ENCODE measurements around the gene TRPM6. TPM values are rescaled to one million over a fixed set of nuclear protein-coding genes. Genes with fewer than 3 reads are reported as not detected.
"Not testable (repeated sequence)": the region's sequence is repeated elsewhere in the genome, so short reads cannot be mapped to it uniquely, and the experiment has no call there.

Gene TRPM6
- total RNA-seq, 1 experiment from 2014 or later, result 0.24 TPM

DNA sequence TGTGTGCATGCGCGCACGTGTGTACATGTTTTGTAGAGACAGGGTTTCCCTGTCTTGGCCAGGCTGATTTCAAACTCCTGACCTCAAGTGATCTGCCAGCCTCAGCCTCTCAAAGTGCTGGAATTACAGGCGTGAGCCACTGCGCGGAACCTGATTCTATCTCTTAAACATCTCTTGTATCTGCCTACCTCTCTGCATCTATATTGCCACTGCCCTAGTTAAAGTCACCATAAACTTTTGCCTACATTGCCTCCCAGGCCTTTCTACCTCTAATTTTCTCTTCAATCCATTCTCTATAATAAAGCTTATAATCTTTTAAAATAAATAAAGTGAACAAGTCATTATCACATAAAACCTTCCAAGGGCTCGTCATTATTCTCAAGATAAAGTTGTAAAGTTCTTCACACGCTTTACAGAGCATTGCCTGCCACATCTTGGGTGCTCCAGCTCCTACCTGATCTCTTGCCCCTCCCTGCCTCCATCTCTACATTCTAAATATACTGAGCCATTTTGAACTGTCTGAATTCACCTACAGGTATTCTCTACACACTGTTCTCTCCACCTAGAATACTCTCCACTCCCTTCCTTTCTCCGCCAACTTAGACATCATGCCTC, 15.0 kb downstream of the TRPM6 start:
- no peak for DNase-seq
- no peak overlapping the region for H3K4me3 ChIP-seq (ENCODE audit: insufficient read depth, low read depth, low read length)
- H3K27me3 ChIP-seq (ENCODE audit: control insufficient read depth, insufficient read depth, low read length), result no peaks in the 10 kb centered on the region
- H3K36me3 ChIP-seq (replicated peaks; ENCODE audit: control insufficient read depth, insufficient read depth, low read length), result no peaks in the 10 kb centered on the region

DNA sequence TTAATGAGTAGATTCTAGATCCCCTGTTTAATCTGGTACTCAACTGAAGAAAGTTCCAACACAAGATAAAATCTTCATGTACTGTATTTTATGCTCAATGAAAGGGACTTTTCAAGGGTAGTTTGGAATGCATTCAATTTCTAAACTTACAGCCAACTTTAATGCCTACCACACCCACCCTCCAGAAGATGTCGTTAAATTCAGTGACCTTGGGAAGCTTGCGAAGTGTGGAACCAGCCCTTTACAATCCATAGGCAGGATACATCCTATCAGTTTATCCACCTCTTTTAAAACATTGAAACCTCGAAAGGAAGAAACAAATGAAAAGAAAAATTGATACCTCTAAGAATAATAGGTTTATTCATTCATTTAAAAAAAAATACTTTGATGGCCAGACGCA, 20.2 kb downstream of the TRPM6 start:
- no peak overlapping the region for H3K4me3 ChIP-seq (ENCODE audit: insufficient read depth, low read depth, low read length)
- H3K27me3 ChIP-seq (ENCODE audit: control insufficient read depth, insufficient read depth, low read length), result no peaks in the 10 kb centered on the region
- H3K36me3 ChIP-seq (replicated peaks; ENCODE audit: control insufficient read depth, insufficient read depth, low read length), result no peaks in the 10 kb centered on the region
- DNase-seq, result no peak

DNA sequence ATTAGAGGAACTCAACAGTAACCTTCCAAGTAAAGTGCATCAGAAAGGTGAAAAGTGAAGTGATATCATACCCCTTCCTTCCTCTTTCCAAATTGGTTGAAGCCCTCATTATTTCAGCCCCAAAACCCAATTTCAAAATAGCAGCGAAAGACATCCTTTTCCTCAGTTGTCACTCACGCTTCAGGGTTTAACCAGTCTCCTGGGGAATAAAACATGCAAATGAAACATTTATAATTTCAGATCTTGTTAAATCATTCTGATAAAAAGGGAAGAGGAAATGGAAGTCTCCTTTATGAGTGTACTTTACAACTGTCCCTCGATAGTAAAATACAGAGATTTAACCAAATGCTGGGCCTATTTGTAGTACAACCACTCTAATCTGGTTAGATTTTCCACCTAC, 22.5 kb downstream of the TRPM6 start:
- no peak for DNase-seq
- Histone ChIP-seq H3K4me3 (ENCODE audit: insufficient read depth, low read depth, low read length) (no peak overlapping the region), H3K27me3 (ENCODE audit: control insufficient read depth, insufficient read depth, low read length) (no peaks in the 10 kb centered on the region), H3K36me3 (replicated peaks; ENCODE audit: control insufficient read depth, insufficient read depth, low read length) (no peaks in the 10 kb centered on the region)

DNA sequence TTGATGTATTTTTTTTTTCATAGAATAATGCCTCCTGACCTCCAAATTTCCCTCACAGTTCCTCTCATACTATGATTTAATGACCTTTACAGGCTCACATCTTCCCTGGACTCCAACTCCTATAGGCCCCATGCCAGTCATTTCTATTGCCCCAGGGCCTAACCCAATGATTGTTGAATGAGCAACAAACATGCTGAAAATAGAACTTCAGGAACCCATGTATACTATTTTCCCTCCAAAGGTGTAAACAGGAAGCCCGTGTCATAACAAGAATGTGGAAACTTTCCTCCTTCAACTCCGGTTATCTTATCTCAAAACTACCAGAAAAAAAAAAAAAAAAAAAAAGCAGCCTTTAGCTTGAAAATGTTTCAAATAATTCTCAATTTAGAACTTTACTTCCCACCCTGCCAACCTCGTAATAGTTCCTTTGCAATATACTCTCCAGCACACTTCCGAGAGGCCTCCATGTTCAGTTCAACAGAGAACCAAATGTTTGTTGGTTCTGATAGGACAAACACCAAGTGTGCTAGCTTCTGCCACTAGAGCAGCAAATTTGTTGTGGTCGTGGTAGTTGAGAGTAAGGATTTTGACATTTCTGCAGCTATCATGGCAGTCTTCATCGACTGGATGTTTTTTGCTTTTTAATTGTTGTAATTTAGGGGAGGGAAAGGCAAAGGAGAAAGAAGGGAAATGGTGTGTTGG, 25.8 kb downstream of the TRPM6 start:
- DNase-seq, result no peak
- Histone ChIP-seq H3K27me3 (ENCODE audit: control insufficient read depth, insufficient read depth, low read length) (no peaks in the 10 kb centered on the region), H3K4me3 (ENCODE audit: insufficient read depth, low read depth, low read length) (no peak overlapping the region), H3K36me3 (replicated peaks; ENCODE audit: control insufficient read depth, insufficient read depth, low read length) (no peaks in the 10 kb centered on the region)

DNA sequence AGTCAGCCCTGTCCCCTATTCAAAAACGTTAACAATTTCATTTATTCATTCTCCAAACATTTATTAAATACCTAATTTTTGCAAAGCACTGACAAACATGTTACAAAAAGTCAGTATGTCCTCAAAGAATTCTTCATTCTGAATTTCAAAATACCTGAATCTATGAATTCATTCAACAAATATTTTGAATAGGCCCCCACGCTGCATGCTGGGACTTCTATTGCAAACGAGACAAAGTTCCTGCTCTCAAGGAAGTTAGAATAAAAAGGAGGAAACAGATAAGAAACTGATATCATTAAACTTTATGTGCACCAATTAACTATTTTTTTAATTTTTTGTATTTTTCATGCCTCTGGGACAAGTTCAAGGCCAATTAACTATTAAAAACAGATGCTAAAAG, 26.6 kb downstream of the TRPM6 start:
- Histone ChIP-seq H3K4me3 (ENCODE audit: insufficient read depth, low read depth, low read length) (no peak overlapping the region), H3K36me3 (replicated peaks; ENCODE audit: control insufficient read depth, insufficient read depth, low read length) (no peaks in the 10 kb centered on the region), H3K27me3 (ENCODE audit: control insufficient read depth, insufficient read depth, low read length) (no peaks in the 10 kb centered on the region)
- DNase-seq, result no peak

DNA sequence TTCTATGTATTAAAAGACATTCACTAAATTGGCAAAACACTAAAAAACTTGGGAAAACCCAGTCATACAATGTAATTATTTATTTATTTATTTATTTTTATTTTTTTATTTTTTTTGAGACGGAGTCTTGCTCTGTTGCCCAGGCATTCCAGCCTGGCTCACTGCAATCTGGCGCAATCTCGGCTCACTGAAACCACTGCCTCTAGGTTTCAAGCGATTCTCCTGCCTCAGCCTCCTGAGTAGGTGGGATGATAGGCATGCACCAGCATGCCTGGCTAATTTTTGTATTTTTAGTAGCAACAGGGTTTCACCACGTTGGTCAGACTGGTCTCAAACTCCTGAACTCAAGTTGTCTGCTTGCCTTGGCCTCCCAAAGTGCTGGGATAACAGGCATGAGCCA, 27.5 kb downstream of the TRPM6 start:
- not testable (repeated sequence) for H3K36me3 ChIP-seq (replicated peaks; ENCODE audit: control insufficient read depth, insufficient read depth, low read length); H3K27me3 ChIP-seq (ENCODE audit: control insufficient read depth, insufficient read depth, low read length); DNase-seq; H3K4me3 ChIP-seq (ENCODE audit: insufficient read depth, low read depth, low read length)

GRCh38 chr9:74859786-74860185, 27.9 kb downstream of the TRPM6 start:
- Histone ChIP-seq H3K27me3 (ENCODE audit: control insufficient read depth, insufficient read depth, low read length) (no peaks in the 10 kb centered on the region), H3K4me3 (ENCODE audit: insufficient read depth, low read depth, low read length) (no peak overlapping the region), H3K36me3 (replicated peaks; ENCODE audit: control insufficient read depth, insufficient read depth, low read length) (no peaks in the 10 kb centered on the region)
- no peak for DNase-seq

DNA sequence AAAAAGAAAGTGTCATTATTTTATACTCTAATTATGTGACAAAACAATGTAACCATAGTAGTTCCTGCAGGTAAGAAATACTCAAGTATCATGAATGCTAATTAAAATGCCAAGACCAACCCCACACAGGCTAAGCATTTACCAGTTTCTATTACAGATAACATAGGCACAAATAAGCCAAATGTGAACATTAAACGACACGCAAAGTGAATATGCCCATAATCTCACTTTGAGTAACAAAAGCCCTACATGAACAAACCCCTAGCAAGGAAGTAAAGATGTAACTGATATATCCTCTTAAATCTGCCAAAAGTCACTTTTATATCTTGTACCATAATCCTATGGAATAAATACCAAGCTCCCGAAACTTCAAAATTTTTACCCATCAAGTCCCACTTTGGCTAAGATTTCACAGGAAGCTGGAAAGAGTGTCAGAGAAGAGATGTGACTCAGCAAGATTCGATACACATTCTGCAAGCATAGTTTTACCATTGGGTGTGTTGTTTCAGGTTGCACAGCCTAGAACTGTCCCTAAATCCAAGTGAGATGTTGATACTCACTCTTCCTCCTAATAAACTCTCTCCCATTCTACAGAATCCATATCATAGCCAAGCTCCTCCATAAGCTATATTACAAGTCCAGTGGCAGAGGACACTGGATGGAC, 28.8 kb downstream of the TRPM6 start:
- Histone ChIP-seq H3K4me3 (ENCODE audit: insufficient read depth, low read depth, low read length) (no peak overlapping the region), H3K27me3 (ENCODE audit: control insufficient read depth, insufficient read depth, low read length) (no peaks in the 10 kb centered on the region)
- DNase-seq, result no peak

GRCh38 chr9:74856989-74857388, 30.7 kb downstream of the TRPM6 start:
- Histone ChIP-seq H3K27me3 (ENCODE audit: control insufficient read depth, insufficient read depth, low read length) (no peaks in the 10 kb centered on the region), H3K36me3 (replicated peaks; ENCODE audit: control insufficient read depth, insufficient read depth, low read length) (no peaks in the 10 kb centered on the region), H3K4me3 (ENCODE audit: insufficient read depth, low read depth, low read length) (no peak overlapping the region)
- DNase-seq, result no peak

More for the DNA sequence above, 28.8 kb downstream of the TRPM6 start:
- no peaks in the 10 kb centered on the region for H3K36me3 ChIP-seq (replicated peaks; ENCODE audit: control insufficient read depth, insufficient read depth, low read length)

GRCh38 chr9:74855072-74855471, 32.6 kb downstream of the TRPM6 start:
- Histone ChIP-seq H3K4me3 (ENCODE audit: insufficient read depth, low read depth, low read length) (no peak overlapping the region), H3K36me3 (replicated peaks; ENCODE audit: control insufficient read depth, insufficient read depth, low read length) (no peaks in the 10 kb centered on the region), H3K27me3 (ENCODE audit: control insufficient read depth, insufficient read depth, low read length) (no peaks in the 10 kb centered on the region)
- no peak for DNase-seq

- H3K27me3 ChIP-seq (ENCODE audit: control insufficient read depth, insufficient read depth, low read length); H3K4me3 ChIP-seq (ENCODE audit: insufficient read depth, low read depth, low read length); H3K36me3 ChIP-seq (replicated peaks; ENCODE audit: control insufficient read depth, insufficient read depth, low read length); DNase-seq: not testable (repeated sequence)
These were observed 34.7 kb downstream of the TRPM6 start for GRCh38 chr9:74853024-74853423.

GRCh38 chr9:74848153-74848525, 39.6 kb downstream of the TRPM6 start:
- H3K4me3 ChIP-seq (ENCODE audit: insufficient read depth, low read depth, low read length), result no peak overlapping the region
- H3K27me3 ChIP-seq (ENCODE audit: control insufficient read depth, insufficient read depth, low read length), result no peaks in the 10 kb centered on the region
- H3K36me3 ChIP-seq (replicated peaks; ENCODE audit: control insufficient read depth, insufficient read depth, low read length), result no peaks in the 10 kb centered on the region
- DNase-seq, result no peak

GRCh38 chr9:74847478-74848152, 40.1 kb downstream of the TRPM6 start:
- Histone ChIP-seq H3K36me3 (replicated peaks; ENCODE audit: control insufficient read depth, insufficient read depth, low read length) (no peaks in the 10 kb centered on the region), H3K4me3 (ENCODE audit: insufficient read depth, low read depth, low read length) (no peak overlapping the region), H3K27me3 (ENCODE audit: control insufficient read depth, insufficient read depth, low read length) (no peaks in the 10 kb centered on the region)
- no peak for DNase-seq

DNA sequence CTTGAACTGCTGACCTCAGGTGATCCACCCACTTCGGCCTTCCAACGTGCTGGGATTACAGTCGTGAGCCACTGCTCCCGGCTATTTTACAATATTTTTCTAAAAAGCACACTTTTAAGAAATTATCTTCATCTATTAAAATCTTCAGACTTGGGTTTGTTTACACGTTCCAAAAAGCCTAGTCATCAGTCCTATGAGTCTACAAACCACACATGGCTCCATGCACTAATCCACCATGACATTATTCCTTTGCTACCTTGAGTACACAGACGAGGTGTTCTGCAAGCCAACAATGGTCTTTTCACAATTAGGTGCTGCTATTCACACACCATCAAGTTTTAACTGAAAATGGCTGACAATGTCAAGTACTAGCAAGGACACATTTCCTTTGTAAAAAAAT, 41.0 kb downstream of the TRPM6 start:
- no peaks in the 10 kb centered on the region for H3K27me3 ChIP-seq (ENCODE audit: control insufficient read depth, insufficient read depth, low read length)
- DNase-seq, result no peak
- no peaks in the 10 kb centered on the region for H3K36me3 ChIP-seq (replicated peaks; ENCODE audit: control insufficient read depth, insufficient read depth, low read length)
- H3K4me3 ChIP-seq (ENCODE audit: insufficient read depth, low read depth, low read length), result no peak overlapping the region

DNA sequence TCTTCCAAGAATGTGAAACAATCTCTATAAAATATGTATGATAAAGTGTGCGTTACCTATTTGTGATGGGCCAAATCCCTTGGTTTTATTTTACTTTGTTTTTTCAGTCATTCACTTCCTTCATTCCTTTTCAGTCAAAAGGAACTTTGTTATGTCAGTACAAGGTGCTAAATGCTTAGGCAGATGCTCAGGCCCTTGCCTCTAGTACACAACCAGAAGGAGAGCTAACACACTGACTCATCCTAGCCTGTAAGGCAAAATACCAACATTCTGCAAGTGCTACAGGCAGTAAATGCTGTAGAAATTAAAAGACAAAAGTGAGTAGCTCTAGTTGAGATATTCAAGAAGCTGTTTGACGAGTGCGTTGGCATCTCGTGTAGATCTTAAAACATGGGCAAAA, 49.4 kb downstream of the TRPM6 start:
- H3K36me3 ChIP-seq (replicated peaks; ENCODE audit: control insufficient read depth, insufficient read depth, low read length), result no peaks in the 10 kb centered on the region
- H3K27me3 ChIP-seq (ENCODE audit: control insufficient read depth, insufficient read depth, low read length), result no peaks in the 10 kb centered on the region
- H3K4me3 ChIP-seq (ENCODE audit: insufficient read depth, low read depth, low read length), result no peak overlapping the region
- no peak for DNase-seq
